SK-N-SH (cell line): Measurements from ENCODE around the gene STARD3NL.

Source experiments
- GABPA ChIP-seq: IDR thresholded peaks from 2 replicates; pipeline ENCODE4 v1.4.0; 2012; ENCODE audit warnings: low read depth, mild to moderate bottlenecking
- POLR2AphosphoS5 ChIP-seq: IDR thresholded peaks from 2 replicates; pipeline ENCODE4 v1.6.1; 2012; ENCODE audit warnings: low read depth, low read length
- TF ChIP-seq, protein P1 (sequence below): fragments of 150-350 bp; IDR thresholded peaks from 2 replicates; pipeline ENCODE4 v1.6.1; 2016; ENCODE audit warnings: mild to moderate bottlenecking, low read depth, low read length

GRCh38 chr7:38178695-38179344, 775 bp downstream of the STARD3NL start:
- TF ChIP-seq GABPA (no peak), POLR2AphosphoS5 (no peak)
- TF ChIP-seq, protein P1, sequence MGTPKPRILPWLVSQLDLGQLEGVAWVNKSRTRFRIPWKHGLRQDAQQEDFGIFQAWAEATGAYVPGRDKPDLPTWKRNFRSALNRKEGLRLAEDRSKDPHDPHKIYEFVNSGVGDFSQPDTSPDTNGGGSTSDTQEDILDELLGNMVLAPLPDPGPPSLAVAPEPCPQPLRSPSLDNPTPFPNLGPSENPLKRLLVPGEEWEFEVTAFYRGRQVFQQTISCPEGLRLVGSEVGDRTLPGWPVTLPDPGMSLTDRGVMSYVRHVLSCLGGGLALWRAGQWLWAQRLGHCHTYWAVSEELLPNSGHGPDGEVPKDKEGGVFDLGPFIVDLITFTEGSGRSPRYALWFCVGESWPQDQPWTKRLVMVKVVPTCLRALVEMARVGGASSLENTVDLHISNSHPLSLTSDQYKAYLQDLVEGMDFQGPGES = no peak
